DOHH2 (cell line): Measurements from ENCODE around the gene SLC27A5.
A peak's percentile ranks its signal among the peaks of the same experiment; 100 is the strongest.

Experiments
- H3F3A ChIP-seq: fragments of 200-600 bp; sonication (generic), shearing (Covaris generic); 2 replicates; pipeline ENCODE4 v1.6.0; 2016; ENCODE audit warnings: antibody characterized with exemption, mild to moderate bottlenecking; ENCODE audit not compliant: control insufficient read depth, insufficient read depth
- H3K27ac ChIP-seq: fragments of 200-600 bp; sonication (generic); 2 replicates; pipeline ENCODE4 v1.5.1; 2014; ENCODE audit warnings: low read depth, mild to moderate bottlenecking, low read length, moderate library complexity
- H3K27me3 ChIP-seq: fragments of 200-600 bp; sonication (generic); 2 replicates; pipeline ENCODE4 v1.6.1; 2014; ENCODE audit warnings: mild to moderate bottlenecking, low read length, mixed read lengths; ENCODE audit not compliant: control insufficient read depth
- H3K36me3 ChIP-seq: fragments of 200-600 bp; sonication (generic); 2 replicates; pipeline ENCODE4 v1.6.1; 2014; ENCODE audit warnings: mild to moderate bottlenecking, low read length, moderate library complexity, mixed read lengths; ENCODE audit not compliant: control insufficient read depth
- H3K4me1 ChIP-seq: fragments of 200-600 bp; sonication (generic); 2 replicates; pipeline ENCODE4 v1.6.1; 2014; ENCODE audit warnings: mild to moderate bottlenecking, low read length, mixed read lengths; ENCODE audit not compliant: control insufficient read depth
- H3K4me2 ChIP-seq: fragments of 200-600 bp; sonication (generic); 2 replicates; pipeline ENCODE4 v1.6.0; 2014; ENCODE audit warnings: mild to moderate bottlenecking, low read length, moderate library complexity
- H3K4me3 ChIP-seq: fragments of 200-600 bp; sonication (generic); 2 replicates; pipeline ENCODE4 v1.5.1; 2014; ENCODE audit warnings: mild to moderate bottlenecking, low read length, mixed read lengths
- H3K79me2 ChIP-seq: fragments of 200-600 bp; sonication (generic); 2 replicates; pipeline ENCODE4 v1.6.1; 2014; ENCODE audit warnings: mild to moderate bottlenecking, low read length, mixed read lengths; ENCODE audit not compliant: control insufficient read depth
- H3K9me2 ChIP-seq: fragments of 200-600 bp; sonication (generic); replicated peaks from 2 replicates; pipeline ENCODE4 v1.6.1; 2014; ENCODE audit warnings: mild to moderate bottlenecking, low read length, mixed read lengths; ENCODE audit not compliant: control insufficient read depth
- H3K9me3 ChIP-seq: fragments of 200-600 bp; sonication (generic); 2 replicates; pipeline ENCODE4 v1.6.1; 2014; ENCODE audit warnings: antibody characterized with exemption, low read length, mixed read lengths; ENCODE audit not compliant: control insufficient read depth, insufficient read depth
- H4K20me1 ChIP-seq: fragments of 200-600 bp; sonication (generic); 2 replicates; pipeline ENCODE4 v1.6.0; 2014; ENCODE audit warnings: low read depth, mild to moderate bottlenecking, antibody characterized with exemption, low read length, moderate library complexity; ENCODE audit not compliant: control insufficient read depth, insufficient read depth
- EZH2phosphoT487 ChIP-seq: fragments of 200-600 bp; sonication (generic); IDR thresholded peaks from 2 replicates; pipeline ENCODE4 v1.6.1; 2017; ENCODE audit warnings: borderline replicate concordance, mild to moderate bottlenecking, antibody characterized with exemption, low read length, moderate library complexity, mixed read lengths
- TF ChIP-seq, protein P1 (sequence below): fragments of 200-600 bp; sonication (generic); IDR thresholded peaks from one replicate; pipeline ENCODE4 v1.5.1; 2014; ENCODE audit warnings: antibody characterized with exemption, mild to moderate bottlenecking, low read depth, low read length; ENCODE audit not compliant: poor library complexity, severe bottlenecking

SLC27A5 gene

DNA sequence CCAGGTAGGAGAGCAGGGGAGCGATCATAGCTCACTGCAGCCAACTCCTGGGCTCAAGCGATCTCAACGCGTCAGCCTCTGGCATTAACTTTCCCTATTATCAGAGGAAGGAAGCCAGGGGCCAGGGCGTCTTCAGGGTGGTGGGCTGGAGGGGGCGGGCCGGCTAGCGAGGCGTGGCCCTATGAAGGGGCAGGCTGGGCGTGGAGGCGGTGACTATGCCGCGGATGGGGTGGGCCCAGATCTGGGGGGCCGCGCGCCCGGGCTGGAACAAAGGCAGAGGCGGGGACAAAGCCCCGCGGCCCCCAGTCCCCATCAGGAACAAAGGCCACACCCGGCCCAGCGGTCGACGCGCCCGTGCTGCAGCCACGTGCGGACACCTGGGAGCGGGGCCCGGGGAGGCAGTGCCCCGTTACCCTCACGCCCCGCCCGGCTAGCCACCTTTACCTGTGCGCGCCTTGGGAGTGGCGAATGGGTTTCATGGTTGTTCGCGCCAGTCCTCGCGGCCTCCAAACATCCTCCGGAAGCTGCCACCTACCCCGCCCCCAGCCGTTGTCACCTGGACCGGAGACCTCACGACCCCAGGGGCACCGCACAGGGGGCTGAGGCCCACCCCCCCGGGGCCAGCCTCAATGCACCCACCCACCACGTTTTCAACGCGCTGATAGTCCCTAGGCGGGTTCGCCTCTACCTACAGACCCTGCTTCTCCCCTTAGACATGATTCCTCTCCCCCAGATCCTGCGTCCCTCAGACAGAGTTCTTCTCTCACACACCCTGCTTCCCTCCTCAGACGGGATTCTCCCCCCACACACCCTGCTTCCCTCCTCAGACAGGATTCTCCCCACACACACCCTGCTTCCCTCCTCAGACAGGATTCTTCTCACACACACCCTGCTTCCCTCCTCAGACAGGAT lies 26.7 kb upstream of the SLC27A5 start:
- H3K4me3 ChIP-seq: peak overlapping the region; percentile 37
- no peaks in the 10 kb centered on the region for H3K36me3 ChIP-seq
- no peaks in the 10 kb centered on the region for H4K20me1 ChIP-seq
- H3K27ac ChIP-seq: no peak overlapping the region
- H3K9me3 ChIP-seq: no peaks in the 10 kb centered on the region
- no peaks in the 10 kb centered on the region for H3K79me2 ChIP-seq
- H3K27me3 ChIP-seq: peaks cover 9% of the 10 kb centered on the region
- peak overlapping the region; percentile 52 for H3K4me2 ChIP-seq
- no peaks in the 10 kb centered on the region for H3K9me2 ChIP-seq
- H3K4me1 ChIP-seq: peaks cover 16% of the 10 kb centered on the region
- peaks cover 3% of the 10 kb centered on the region for H3F3A ChIP-seq
- TF ChIP-seq, protein P1, sequence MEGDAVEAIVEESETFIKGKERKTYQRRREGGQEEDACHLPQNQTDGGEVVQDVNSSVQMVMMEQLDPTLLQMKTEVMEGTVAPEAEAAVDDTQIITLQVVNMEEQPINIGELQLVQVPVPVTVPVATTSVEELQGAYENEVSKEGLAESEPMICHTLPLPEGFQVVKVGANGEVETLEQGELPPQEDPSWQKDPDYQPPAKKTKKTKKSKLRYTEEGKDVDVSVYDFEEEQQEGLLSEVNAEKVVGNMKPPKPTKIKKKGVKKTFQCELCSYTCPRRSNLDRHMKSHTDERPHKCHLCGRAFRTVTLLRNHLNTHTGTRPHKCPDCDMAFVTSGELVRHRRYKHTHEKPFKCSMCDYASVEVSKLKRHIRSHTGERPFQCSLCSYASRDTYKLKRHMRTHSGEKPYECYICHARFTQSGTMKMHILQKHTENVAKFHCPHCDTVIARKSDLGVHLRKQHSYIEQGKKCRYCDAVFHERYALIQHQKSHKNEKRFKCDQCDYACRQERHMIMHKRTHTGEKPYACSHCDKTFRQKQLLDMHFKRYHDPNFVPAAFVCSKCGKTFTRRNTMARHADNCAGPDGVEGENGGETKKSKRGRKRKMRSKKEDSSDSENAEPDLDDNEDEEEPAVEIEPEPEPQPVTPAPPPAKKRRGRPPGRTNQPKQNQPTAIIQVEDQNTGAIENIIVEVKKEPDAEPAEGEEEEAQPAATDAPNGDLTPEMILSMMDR: no peak
- no peak for TF ChIP-seq EZH2phosphoT487

DNA sequence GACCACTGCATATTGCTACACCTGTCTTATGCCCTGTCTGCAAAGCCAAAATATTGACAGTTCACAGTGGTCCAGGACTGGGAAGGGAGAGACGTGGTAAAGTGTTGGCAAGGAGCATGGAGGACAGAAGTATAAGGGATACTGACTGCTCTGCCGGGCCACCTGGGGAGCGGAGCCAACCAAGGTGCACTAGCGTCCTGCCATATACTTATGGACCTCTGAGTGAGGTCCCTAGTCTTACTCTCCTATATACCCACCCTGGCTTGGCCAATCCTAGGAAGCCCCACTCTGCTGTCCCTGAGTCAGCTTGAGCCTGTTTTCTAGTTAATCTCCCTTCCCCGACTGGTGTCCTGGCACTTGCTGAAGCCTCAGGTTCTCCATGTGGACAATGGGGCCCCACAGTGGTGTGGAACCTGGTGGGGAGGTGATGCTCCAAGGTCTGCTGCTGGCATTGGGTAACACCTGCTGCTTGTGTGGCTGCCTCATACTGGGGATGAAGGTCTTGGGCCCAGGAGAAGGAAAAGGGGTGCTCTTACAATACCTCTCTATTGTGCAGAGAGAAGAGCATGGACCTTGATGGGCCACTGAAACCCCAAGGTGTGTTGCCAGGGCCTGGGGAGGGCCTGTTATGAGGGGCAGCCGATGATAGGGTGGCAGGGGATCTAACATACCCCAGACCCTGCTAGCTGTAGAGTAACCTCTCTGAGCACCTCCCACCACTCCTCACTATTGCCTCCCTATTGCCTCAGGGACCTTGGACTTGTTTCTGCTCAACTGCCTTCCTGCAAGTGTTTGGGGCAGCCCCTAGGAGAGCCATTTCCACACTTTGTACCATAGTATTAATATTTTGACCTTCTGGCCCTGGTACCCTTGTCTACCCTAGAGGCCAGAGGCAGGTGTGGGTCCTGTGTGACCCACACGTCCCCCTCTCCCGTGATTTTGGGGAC lies 25.3 kb upstream of the SLC27A5 start:
- Histone ChIP-seq H3K4me3 (no peak overlapping the region), H3K36me3 (no peaks in the 10 kb centered on the region), H3K27ac (no peak overlapping the region), H3K9me3 (no peaks in the 10 kb centered on the region), H4K20me1 (no peaks in the 10 kb centered on the region), H3K4me1 (peaks cover 11% of the 10 kb centered on the region), H3F3A (peaks cover 2% of the 10 kb centered on the region; the same call in 1 of the 2 replicates), H3K27me3 (peaks cover 9% of the 10 kb centered on the region), H3K79me2 (no peaks in the 10 kb centered on the region), H3K4me2 (no peak overlapping the region), H3K9me2 (no peaks in the 10 kb centered on the region)
- TF ChIP-seq, protein P1: no peak
- TF ChIP-seq EZH2phosphoT487: no peak

DNA sequence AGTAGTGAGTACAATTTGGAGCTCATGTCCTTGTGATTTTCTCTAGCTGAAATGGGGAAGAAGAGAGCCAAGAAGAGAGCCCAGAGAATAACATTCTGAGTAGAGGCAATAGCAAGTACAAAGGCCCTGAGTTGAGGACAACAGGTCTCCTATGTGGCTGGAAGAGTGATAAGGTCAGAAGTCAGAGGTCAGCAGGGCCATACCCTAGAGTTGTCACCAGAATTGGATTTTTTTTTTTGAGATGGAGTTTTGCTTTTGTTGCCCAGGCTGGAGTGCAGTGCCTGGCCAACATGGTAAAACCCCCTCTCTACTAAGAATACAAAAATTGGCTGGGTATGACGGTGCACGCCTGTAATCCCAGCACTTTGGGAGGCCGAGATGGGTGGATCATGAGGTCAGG lies 24.1 kb upstream of the SLC27A5 start:
- no peaks in the 10 kb centered on the region for H3K36me3 ChIP-seq
- H3K4me3 ChIP-seq: no peak overlapping the region
- H3K4me2 ChIP-seq: no peak overlapping the region
- peaks cover 9% of the 10 kb centered on the region for H3K27me3 ChIP-seq
- no peak overlapping the region for H3K27ac ChIP-seq
- no peaks in the 10 kb centered on the region for H4K20me1 ChIP-seq
- H3K4me1 ChIP-seq: peaks cover 24% of the 10 kb centered on the region
- H3K9me2 ChIP-seq: no peaks in the 10 kb centered on the region
- peaks cover 2% of the 10 kb centered on the region; the same call in 1 of the 2 replicates for H3F3A ChIP-seq
- H3K9me3 ChIP-seq: no peaks in the 10 kb centered on the region
- no peaks in the 10 kb centered on the region for H3K79me2 ChIP-seq
- TF ChIP-seq, protein P1: no peak
- TF ChIP-seq EZH2phosphoT487: no peak
